Large intestine (tissue), 3 donors: ENCODE data around the gene CCNE1. TPM values are rescaled to one million over a fixed set of nuclear protein-coding genes. Genes with fewer than 3 reads are reported as not detected.
"Not testable (repeated sequence)": the region's sequence is repeated elsewhere in the genome, so short reads cannot be mapped to it uniquely, and the experiment has no call there.

ENCODE experiments used
- DNase-seq, 2 donors: peaks; one replicate each; pipeline versions ENCODE4 v3.0.0 to v3.0.0-alpha.2; 2013
- H3K27ac ChIP-seq: one replicate; pipeline ENCODE4 v1.5.1; 2013; ENCODE audit warnings: low read length
- H3K27me3 ChIP-seq: 2 replicates; pipeline ENCODE4 v1.6.1; 2013; ENCODE audit warnings: low read length; ENCODE audit not compliant: control insufficient read depth, insufficient read depth
- H3K36me3 ChIP-seq: 2 replicates; pipeline ENCODE4 v1.6.1; 2013; ENCODE audit warnings: low read length; ENCODE audit not compliant: control insufficient read depth, insufficient read depth
- H3K4me1 ChIP-seq: one replicate; pipeline ENCODE4 v1.6.1; 2013; ENCODE audit warnings: low read length; ENCODE audit not compliant: control insufficient read depth, insufficient read depth
- H3K4me3 ChIP-seq: one replicate; pipeline ENCODE4 v1.5.1; 2013; ENCODE audit warnings: low read length
- H3K9me3 ChIP-seq: one replicate; pipeline ENCODE4 v1.6.1; 2013; ENCODE audit warnings: mild to moderate bottlenecking, low read depth, low read length, moderate library complexity; ENCODE audit not compliant: control insufficient read depth
- WGBS: methylation state at CpG from one replicate; pipeline ENCODE4 v1.1.5; 2013; ENCODE audit warnings: low lambda C conversion rate; ENCODE audit not compliant: insufficient coverage; 5-methylcytosine and 5-hydroxymethylcytosine counted together
- polyA plus RNA-seq: library from polyadenylated mRNA; unstranded; fragments of 120-200 nt; gene quantifications from one replicate; pipeline ENCODE4 v1.2.1, GENCODE V29; 2013

CCNE1 gene
- polyA plus RNA-seq, 1 donor, result 6.4 TPM

- H3K4me1 ChIP-seq, result peaks cover 3% of the 10 kb centered on the region
- no peak overlapping the region for H3K4me3 ChIP-seq
- H3K27ac ChIP-seq, result no peak overlapping the region
- no CpG with 5 or more reads among the region's 6 CpGs for WGBS
- peaks cover 5% of the 10 kb centered on the region for H3K36me3 ChIP-seq
- H3K9me3 ChIP-seq, result no peaks in the 10 kb centered on the region
- no peak for DNase-seq
- no peaks in the 10 kb centered on the region for H3K27me3 ChIP-seq
Observed at GRCh38 chr19:29813642-29814041, 1.9 kb downstream of the CCNE1 start.

- Histone ChIP-seq H3K27me3 (no peaks in the 10 kb centered on the region), H3K4me3 (no peak overlapping the region), H3K9me3 (no peaks in the 10 kb centered on the region), H3K27ac (no peak overlapping the region), H3K4me1 (peaks cover 3% of the 10 kb centered on the region), H3K36me3 (peaks cover 7% of the 10 kb centered on the region)
- DNase-seq, result no peak
- WGBS, result no CpG with 5 or more reads among the region's 7 CpGs
Observed at GRCh38 chr19:29815231-29815630, 3.4 kb downstream of the CCNE1 start.

- H3K27ac ChIP-seq, result no peak overlapping the region
- no peaks in the 10 kb centered on the region for H3K4me1 ChIP-seq
- no peaks in the 10 kb centered on the region for H3K9me3 ChIP-seq
- peaks cover 14% of the 10 kb centered on the region for H3K36me3 ChIP-seq
- H3K4me3 ChIP-seq, result no peak overlapping the region
- 100% methylated on average over 1 of the region's 4 CpGs for WGBS
- no peaks in the 10 kb centered on the region for H3K27me3 ChIP-seq
- DNase-seq, result no peak
Observed at GRCh38 chr19:29817316-29817715, 5.5 kb downstream of the CCNE1 start.

GRCh38 chr19:29819300-29819699 is 7.5 kb downstream of the CCNE1 start:
- Histone ChIP-seq H3K27ac (no peak overlapping the region), H3K4me1 (no peaks in the 10 kb centered on the region), H3K36me3 (peaks cover 19% of the 10 kb centered on the region), H3K9me3 (no peaks in the 10 kb centered on the region), H3K27me3 (no peaks in the 10 kb centered on the region), H3K4me3 (no peak overlapping the region)
- no peak for DNase-seq
- WGBS, result no CpG with 5 or more reads among the region's 4 CpGs

- Histone ChIP-seq H3K27me3 (no peaks in the 10 kb centered on the region), H3K9me3 (no peaks in the 10 kb centered on the region), H3K4me1 (no peaks in the 10 kb centered on the region), H3K4me3 (no peak overlapping the region), H3K36me3 (peaks cover 19% of the 10 kb centered on the region), H3K27ac (no peak overlapping the region)
- DNase-seq, result no peak
- WGBS, result no CpG with 5 or more reads among the region's 6 CpGs
Observed at GRCh38 chr19:29819986-29820385, 8.2 kb downstream of the CCNE1 start.

GRCh38 chr19:29823581-29824330 is 12.0 kb downstream of the CCNE1 start:
- H3K36me3 ChIP-seq, result peaks cover 14% of the 10 kb centered on the region
- no peak overlapping the region for H3K27ac ChIP-seq
- no peak overlapping the region for H3K4me3 ChIP-seq
- no peaks in the 10 kb centered on the region for H3K4me1 ChIP-seq
- no peaks in the 10 kb centered on the region for H3K9me3 ChIP-seq
- H3K27me3 ChIP-seq, result no peaks in the 10 kb centered on the region
- DNase-seq, result no peak
- no CpG with 5 or more reads among the region's 20 CpGs for WGBS

- peaks cover 11% of the 10 kb centered on the region for H3K36me3 ChIP-seq
- not testable (repeated sequence) for H3K9me3 ChIP-seq, H3K27me3 ChIP-seq, H3K27ac ChIP-seq, H3K4me1 ChIP-seq, H3K4me3 ChIP-seq, DNase-seq
- no CpG with 5 or more reads among the region's 8 CpGs for WGBS
Observed at GRCh38 chr19:29825263-29825662, 13.5 kb downstream of the CCNE1 start.

GRCh38 chr19:29831041-29831548 is 19.3 kb downstream of the CCNE1 start:
- H3K4me1 ChIP-seq, result no peaks in the 10 kb centered on the region
- no CpG with 5 or more reads among the region's 12 CpGs for WGBS
- H3K27ac ChIP-seq, result no peak overlapping the region
- DNase-seq, result no peak
- no peak overlapping the region for H3K4me3 ChIP-seq
- H3K27me3 ChIP-seq, result peaks cover 4% of the 10 kb centered on the region
- no peaks in the 10 kb centered on the region for H3K9me3 ChIP-seq
- H3K36me3 ChIP-seq, result no peaks in the 10 kb centered on the region

GRCh38 chr19:29831686-29832085 is 19.9 kb downstream of the CCNE1 start:
- Histone ChIP-seq H3K9me3 (no peaks in the 10 kb centered on the region), H3K27me3 (peaks cover 4% of the 10 kb centered on the region), H3K27ac (no peak overlapping the region), H3K4me3 (no peak overlapping the region), H3K36me3 (no peaks in the 10 kb centered on the region), H3K4me1 (no peaks in the 10 kb centered on the region)
- WGBS, result no CpG with 5 or more reads among the region's 9 CpGs
- no peak for DNase-seq

- H3K4me3 ChIP-seq, result no peak overlapping the region
- DNase-seq, result no peak
- H3K36me3 ChIP-seq, result no peaks in the 10 kb centered on the region
- no peak overlapping the region for H3K27ac ChIP-seq
- H3K4me1 ChIP-seq, result peaks cover 4% of the 10 kb centered on the region
- no CpG with 5 or more reads among the region's 9 CpGs for WGBS
- no peaks in the 10 kb centered on the region for H3K9me3 ChIP-seq
- peaks cover 4% of the 10 kb centered on the region for H3K27me3 ChIP-seq
Observed at GRCh38 chr19:29832801-29833200, 21.0 kb downstream of the CCNE1 start.
